ENCODE data around the gene BBS10.
"Not testable (repeated sequence)": the region's sequence is repeated elsewhere in the genome, so short reads cannot be mapped to it uniquely, and the experiment has no call there.

Gene BBS10

DNA sequence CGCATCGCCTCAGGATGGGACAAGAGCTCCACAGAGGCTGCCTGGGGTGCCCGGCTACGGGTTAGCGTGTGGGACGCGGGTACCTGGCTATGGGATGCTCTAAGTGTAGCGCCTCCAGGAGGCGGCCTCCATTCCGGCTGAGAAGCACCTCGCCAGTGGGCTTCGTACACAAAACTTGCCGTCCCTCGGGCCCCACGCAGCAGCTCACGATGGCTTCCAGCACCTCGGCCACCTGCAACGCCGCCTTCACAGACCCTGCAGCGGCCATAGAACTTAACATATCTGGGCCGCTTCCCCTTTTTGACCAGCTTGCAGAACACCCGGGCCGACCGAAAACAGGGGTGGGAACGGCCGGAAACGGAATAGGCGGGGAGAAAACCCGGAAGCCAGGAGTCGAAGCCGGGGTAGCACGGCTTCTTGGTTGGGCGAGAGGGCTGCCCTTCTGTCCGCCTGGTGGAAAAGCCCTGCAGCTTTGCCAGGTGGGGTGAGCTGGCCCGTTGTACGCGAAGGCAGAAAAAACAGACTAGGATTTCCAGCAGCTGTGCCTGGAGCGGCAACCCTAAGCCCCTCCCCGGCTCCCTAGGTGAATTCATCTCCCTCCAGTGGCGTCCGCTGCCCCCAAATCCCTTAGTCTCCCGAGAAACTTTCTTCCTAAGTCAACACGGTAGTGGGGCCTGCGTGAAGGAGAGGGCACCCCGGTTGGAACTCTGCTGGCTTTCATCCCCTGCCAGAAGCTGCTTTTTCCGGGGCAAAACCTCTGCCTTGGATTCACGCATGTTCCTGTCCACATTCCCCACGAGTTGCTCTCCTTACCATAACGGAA, at the start of gene BBS10:
BBS10 (minus strand) TSS at position 337 of the 823 bp plus-strand sequence; CDS start at position 280, 57 bp downstream.
- DNase-seq (ENCODE audit: low read depth), result peak; percentile 95

- no peak for DNase-seq (ENCODE audit: low read depth)
These were observed 43.2 kb upstream of the BBS10 start for GRCh38 chr12:76391461-76391860.

DNA sequence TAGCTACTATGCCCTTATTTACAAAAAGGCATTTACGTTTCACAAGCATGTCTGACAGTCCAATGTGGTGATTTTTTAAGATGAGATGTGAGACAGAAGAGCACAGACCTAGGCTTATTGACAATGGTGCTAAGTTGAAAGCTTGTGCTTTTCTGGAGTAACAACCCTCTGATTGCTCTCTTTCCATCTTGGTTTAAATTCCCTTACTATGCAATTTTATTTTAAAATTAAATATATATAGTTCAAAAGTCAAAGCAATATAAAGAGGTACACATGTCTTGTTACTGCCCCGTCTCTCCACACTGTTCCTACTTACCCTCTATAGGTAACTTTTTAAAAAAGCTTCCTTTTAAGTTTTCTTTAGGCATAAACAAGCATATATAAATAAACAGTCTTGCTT, 39.4 kb upstream of the BBS10 start:
- no peak for DNase-seq (ENCODE audit: low read depth)

- no peak for DNase-seq (ENCODE audit: low read depth)
These were observed 36.3 kb upstream of the BBS10 start for GRCh38 chr12:76384560-76384959.

- no peak for DNase-seq (ENCODE audit: low read depth)
These were observed 35.8 kb upstream of the BBS10 start for GRCh38 chr12:76383988-76384387.

- no peak for DNase-seq (ENCODE audit: low read depth)
These were observed 31.0 kb upstream of the BBS10 start for GRCh38 chr12:76379261-76379660.

DNA sequence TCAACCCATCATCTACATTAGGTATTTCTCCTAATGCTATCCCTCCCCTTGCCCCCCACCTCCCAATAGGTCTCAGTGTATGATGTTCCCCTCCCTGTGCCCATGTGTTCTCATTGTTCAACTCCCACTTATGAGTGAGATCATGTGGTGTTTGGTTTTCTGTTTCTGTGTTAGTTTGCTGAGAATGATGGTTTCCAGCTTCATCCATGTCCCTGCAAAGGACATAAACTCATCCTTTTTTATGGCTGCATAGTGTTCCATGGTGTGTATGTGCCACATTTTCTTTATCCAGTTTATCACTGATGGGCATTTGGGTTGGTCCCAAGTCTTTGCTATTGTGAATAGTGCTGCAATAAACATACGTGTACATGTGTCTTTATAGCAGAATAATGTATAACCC, 28.7 kb upstream of the BBS10 start:
- not testable (repeated sequence) for DNase-seq (ENCODE audit: low read depth)

- no peak for DNase-seq (ENCODE audit: low read depth)
These were observed 27.7 kb upstream of the BBS10 start for GRCh38 chr12:76375939-76376338.

- DNase-seq (ENCODE audit: low read depth), result peak; percentile 17
These were observed 27.3 kb upstream of the BBS10 start for GRCh38 chr12:76375470-76375869.

GRCh38 chr12:76374386-76375020, 26.3 kb upstream of the BBS10 start:
- peak; percentile 70 for DNase-seq (ENCODE audit: low read depth)

- DNase-seq (ENCODE audit: low read depth), result no peak
These were observed 20.0 kb upstream of the BBS10 start for GRCh38 chr12:76368230-76368629.

- no peak for DNase-seq (ENCODE audit: low read depth)
These were observed 17.9 kb upstream of the BBS10 start for GRCh38 chr12:76366163-76366562.

DNA sequence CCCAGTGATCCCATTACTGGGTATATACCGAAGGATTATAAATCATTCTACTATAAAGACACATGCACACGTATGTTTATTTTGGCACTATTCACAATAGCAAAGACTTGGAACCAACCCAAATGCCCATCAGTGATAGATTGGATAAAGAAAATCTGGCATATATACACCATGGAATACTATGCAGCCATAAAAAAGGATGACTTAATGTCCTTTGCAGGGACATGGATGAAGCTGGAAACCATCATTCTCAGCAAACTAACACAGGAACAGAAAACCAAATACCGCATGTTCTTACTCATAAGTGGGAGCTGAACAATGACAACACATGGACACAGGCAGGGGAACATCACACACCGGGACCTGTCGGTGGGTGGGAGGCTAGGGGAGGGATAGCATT, 15.9 kb upstream of the BBS10 start:
- not testable (repeated sequence) for DNase-seq (ENCODE audit: low read depth)

GRCh38 chr12:76360316-76360715, 12.1 kb upstream of the BBS10 start:
- no peak for DNase-seq (ENCODE audit: low read depth)

DNA sequence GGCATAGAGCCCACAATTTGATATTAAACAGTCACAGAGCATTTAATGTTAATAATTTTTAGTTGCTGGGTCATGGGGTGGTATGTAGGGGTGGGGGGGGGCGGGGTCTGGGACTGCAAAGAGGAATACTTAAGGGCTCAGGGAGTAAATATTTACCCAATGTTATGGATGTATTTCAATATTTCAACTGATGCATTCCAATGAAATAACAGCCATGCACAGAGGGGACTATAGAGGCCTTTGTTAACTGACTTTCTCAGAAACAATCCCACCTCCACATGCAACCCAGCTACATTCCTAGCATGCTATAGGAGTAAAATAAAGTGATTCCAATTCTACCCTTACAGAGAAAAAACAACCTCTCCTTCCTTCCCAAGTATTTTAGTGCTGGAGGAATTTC, 7.9 kb upstream of the BBS10 start:
- DNase-seq (ENCODE audit: low read depth), result no peak

- peak; percentile 81 for DNase-seq (ENCODE audit: low read depth)
These were observed 1.3 kb downstream of the BBS10 start for GRCh38 chr12:76346798-76347420.

DNA sequence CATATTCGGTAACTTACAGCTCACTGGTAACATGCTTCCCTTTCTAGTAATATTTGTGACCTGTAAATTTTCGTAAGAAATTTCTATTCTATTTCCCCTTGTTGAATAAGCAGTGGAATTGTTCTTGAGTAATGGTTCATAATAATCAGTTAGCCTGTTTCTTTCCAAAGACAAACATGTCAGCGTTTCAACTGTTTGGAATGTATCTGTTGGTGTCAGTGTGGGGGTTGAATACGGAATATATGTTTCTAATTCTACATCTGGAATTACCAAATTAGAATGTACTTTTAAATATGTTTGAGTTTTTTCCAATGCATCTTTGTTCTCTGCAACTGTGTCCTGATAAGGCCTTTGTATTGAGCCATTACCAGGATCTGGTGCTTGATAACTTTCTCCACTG, 2.0 kb downstream of the BBS10 start:
- peak; percentile 20 for DNase-seq (ENCODE audit: low read depth)

GRCh38 chr12:76345569-76345968, 2.6 kb downstream of the BBS10 start:
- no peak for DNase-seq (ENCODE audit: low read depth)

- no peak for DNase-seq (ENCODE audit: low read depth)
These were observed 6.7 kb downstream of the BBS10 start for GRCh38 chr12:76341436-76342030.

GRCh38 chr12:76340680-76341435, 7.4 kb downstream of the BBS10 start:
- no peak for DNase-seq (ENCODE audit: low read depth)

DNA sequence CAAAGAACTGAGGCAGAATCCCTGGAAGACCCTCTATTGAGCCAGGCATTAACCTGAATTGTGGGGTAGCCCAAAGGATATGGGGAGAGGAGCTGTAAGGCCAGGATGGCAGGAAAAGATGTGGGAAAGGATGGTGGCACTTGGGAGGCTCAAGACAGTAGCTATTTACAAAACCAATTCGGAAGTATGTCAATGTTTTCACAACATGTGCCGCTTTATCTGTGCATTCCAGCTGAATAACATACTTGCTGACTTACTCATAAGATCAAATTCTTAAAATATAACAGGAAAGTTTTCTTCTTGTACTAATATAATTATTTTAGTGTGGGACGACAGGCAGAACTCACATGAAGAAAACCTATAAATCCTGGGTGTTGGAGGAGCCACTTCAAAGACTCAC, 10.6 kb downstream of the BBS10 start:
- DNase-seq (ENCODE audit: low read depth), result peak; percentile 69

DNA sequence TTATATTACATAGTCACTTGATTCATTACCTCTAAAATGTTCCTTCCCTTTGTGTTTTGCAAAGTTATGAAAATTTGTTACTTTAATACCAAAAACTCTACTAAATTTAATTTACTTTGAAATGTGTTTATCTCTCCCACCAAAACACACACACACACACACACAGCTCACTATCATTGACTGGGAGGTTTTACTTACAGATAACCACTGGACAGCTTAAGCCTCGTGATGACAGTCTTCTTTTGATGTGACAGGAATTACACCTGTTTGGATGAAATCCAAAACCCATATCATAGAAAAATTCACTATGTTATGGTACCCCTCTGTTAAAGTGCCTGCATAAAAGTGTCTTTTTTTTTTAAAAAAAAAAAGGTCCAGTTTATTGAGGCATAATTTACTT, 15.6 kb downstream of the BBS10 start:
- DNase-seq (ENCODE audit: low read depth), result no peak

Measured in ELR (cell line).